ENCODE results near the gene AXL. TPM values are rescaled to one million over a fixed set of nuclear protein-coding genes. Genes with fewer than 3 reads are reported as not detected.
A peak's percentile ranks its signal among the peaks of the same experiment; 100 is the strongest.

The AXL gene
- 91.5 TPM for polyA plus RNA-seq (2013, experiment 1 of 2)
- 89.9 TPM for polyA plus RNA-seq (2013, experiment 2 of 2)

- H3K18ac ChIP-seq (ENCODE audit: low read depth in 1 of 2, low read length in 2 of 2) = peak within 1 kb of the TSS; percentile 15 to 98
- peaks cover 21 to 23% of the 10 kb centered on the region in 2 experiments for H3K36me3 ChIP-seq (ENCODE audit: control insufficient read depth in 1 of 2, insufficient read depth in 2 of 2, low read depth in 1 of 2, low read length in 2 of 2)
- H2AK5ac ChIP-seq (ENCODE audit: low read length, severe bottlenecking) = peak within 1 kb of the TSS; percentile 62
- H3K27ac ChIP-seq (ENCODE audit: low read length, poor library complexity, severe bottlenecking) = peak within 1 kb of the TSS; percentile 84
- H3K4me1 ChIP-seq (ENCODE audit: control insufficient read depth, insufficient read depth, low read depth, low read length) = peaks cover 34% of the 10 kb centered on the region
- DNase-seq = peak; percentile 97
- H2BK120ac ChIP-seq (ENCODE audit: low read depth, low read length) = peak within 1 kb of the TSS; percentile 99
- H2BK12ac ChIP-seq (ENCODE audit: low read length in 2 of 2) = peak within 1 kb of the TSS; percentile 63 to 98
- peak within 1 kb of the TSS; percentile 76 for H2BK15ac ChIP-seq (ENCODE audit: low read depth, poor library complexity, severe bottlenecking)
- no peaks in the 10 kb centered on the region for H3K79me1 ChIP-seq (replicated peaks; ENCODE audit: low read length, poor library complexity, severe bottlenecking)
- H4K8ac ChIP-seq (ENCODE audit: low read length) = peak within 1 kb of the TSS; percentile 93
- H2AFZ ChIP-seq (ENCODE audit: low read depth, low read length) = peak within 1 kb of the TSS; percentile 65
- peak within 1 kb of the TSS; percentile 51 for H3K4me2 ChIP-seq (ENCODE audit: low read length, poor library complexity, severe bottlenecking)
- H2BK5ac ChIP-seq (ENCODE audit: low read depth, low read length, poor library complexity, severe bottlenecking) = peak within 1 kb of the TSS; percentile 74
- peak within 1 kb of the TSS; percentile 57 to 93 for H3K4ac ChIP-seq (ENCODE audit: low read depth in 1 of 2, low read length in 2 of 2)
- H3K23ac ChIP-seq (ENCODE audit: low read length in 2 of 2) = peak within 1 kb of the TSS in 1 of 2 experiments; percentile 63
- WGBS = 2% methylated on average over 25 of the region's 32 CpGs
- peak within 1 kb of the TSS; percentile 98 for H3K9ac ChIP-seq (ENCODE audit: low read length)
- peak within 1 kb of the TSS; percentile 77 to 78 for H3K14ac ChIP-seq (ENCODE audit: low read length in 2 of 2)
- H3K9me3 ChIP-seq (ENCODE audit: control insufficient read depth, low read length) = no peaks in the 10 kb centered on the region
- peak within 1 kb of the TSS; percentile 85 to 98 for H3K4me3 ChIP-seq (ENCODE audit: insufficient read depth in 1 of 2, low read depth in 1 of 2, low read length in 2 of 2)
- H3K27me3 ChIP-seq (ENCODE audit: control insufficient read depth in 1 of 2, insufficient read depth in 1 of 2, low read length in 2 of 2) = no peaks in the 10 kb centered on the region
- H4K91ac ChIP-seq (ENCODE audit: low read length) = peak within 1 kb of the TSS; percentile 31
Observed at GRCh38 chr19:41218615-41219507, at the start of gene AXL. Gene AXL, plus strand, starts transcription at chr19:41219223. Its CDS starts 170 bp downstream, at chr19:41219393.

- no peak for DNase-seq
- H3K23ac ChIP-seq (ENCODE audit: low read length in 2 of 2) = no peak overlapping the region
- no peak overlapping the region for H2AK5ac ChIP-seq (ENCODE audit: low read length, severe bottlenecking)
- no peak overlapping the region for H4K91ac ChIP-seq (ENCODE audit: low read length)
- no peaks in the 10 kb centered on the region for H3K79me1 ChIP-seq (replicated peaks; ENCODE audit: low read length, poor library complexity, severe bottlenecking)
- 81% methylated on average over 6 of the region's 6 CpGs for WGBS
- no peaks in the 10 kb centered on the region for H3K9me3 ChIP-seq (ENCODE audit: control insufficient read depth, low read length)
- H3K27ac ChIP-seq (ENCODE audit: low read length, poor library complexity, severe bottlenecking) = no peak overlapping the region
- no peak overlapping the region for H2BK120ac ChIP-seq (ENCODE audit: low read depth, low read length)
- no peaks in the 10 kb centered on the region for H3K36me3 ChIP-seq (ENCODE audit: control insufficient read depth in 1 of 2, insufficient read depth in 2 of 2, low read depth in 1 of 2, low read length in 2 of 2)
- H2BK5ac ChIP-seq (ENCODE audit: low read depth, low read length, poor library complexity, severe bottlenecking) = no peak overlapping the region
- H3K18ac ChIP-seq (ENCODE audit: low read depth in 1 of 2, low read length in 2 of 2) = no peak overlapping the region
- no peak overlapping the region for H3K9ac ChIP-seq (ENCODE audit: low read length)
- no peak overlapping the region for H4K8ac ChIP-seq (ENCODE audit: low read length)
- H3K27me3 ChIP-seq (ENCODE audit: control insufficient read depth in 1 of 2, insufficient read depth in 1 of 2, low read length in 2 of 2) = peaks cover 0 to 8% of the 10 kb centered on the region in 2 experiments
- H3K4me3 ChIP-seq (ENCODE audit: insufficient read depth in 1 of 2, low read depth in 1 of 2, low read length in 2 of 2) = no peak overlapping the region
- no peak overlapping the region for H2AFZ ChIP-seq (ENCODE audit: low read depth, low read length)
- H3K4me1 ChIP-seq (ENCODE audit: control insufficient read depth, insufficient read depth, low read depth, low read length) = peaks cover 6% of the 10 kb centered on the region
- H3K14ac ChIP-seq (ENCODE audit: low read length in 2 of 2) = peak overlapping the region in 1 of 2 experiments; percentile 19
- no peak overlapping the region for H3K4ac ChIP-seq (ENCODE audit: low read depth in 1 of 2, low read length in 2 of 2)
- no peak overlapping the region for H2BK15ac ChIP-seq (ENCODE audit: low read depth, poor library complexity, severe bottlenecking)
- H2BK12ac ChIP-seq (ENCODE audit: low read length in 2 of 2) = no peak overlapping the region
- no peak overlapping the region for H3K4me2 ChIP-seq (ENCODE audit: low read length, poor library complexity, severe bottlenecking)
Observed at GRCh38 chr19:41172297-41173164, 46.5 kb upstream of the AXL start.

- no peak overlapping the region for H2BK120ac ChIP-seq (ENCODE audit: low read depth, low read length)
- peaks cover 0 to 8% of the 10 kb centered on the region in 2 experiments for H3K27me3 ChIP-seq (ENCODE audit: control insufficient read depth in 1 of 2, insufficient read depth in 1 of 2, low read length in 2 of 2)
- H3K9ac ChIP-seq (ENCODE audit: low read length) = no peak overlapping the region
- 93% methylated on average over 7 of the region's 15 CpGs for WGBS
- no peaks in the 10 kb centered on the region for H3K79me1 ChIP-seq (replicated peaks; ENCODE audit: low read length, poor library complexity, severe bottlenecking)
- DNase-seq = no peak
- no peak overlapping the region for H3K4me3 ChIP-seq (ENCODE audit: insufficient read depth in 1 of 2, low read depth in 1 of 2, low read length in 2 of 2)
- no peak overlapping the region for H2BK15ac ChIP-seq (ENCODE audit: low read depth, poor library complexity, severe bottlenecking)
- H3K9me3 ChIP-seq (ENCODE audit: control insufficient read depth, low read length) = no peaks in the 10 kb centered on the region
- H3K4ac ChIP-seq (ENCODE audit: low read depth in 1 of 2, low read length in 2 of 2) = no peak overlapping the region
- no peak overlapping the region for H3K14ac ChIP-seq (ENCODE audit: low read length in 2 of 2)
- H4K8ac ChIP-seq (ENCODE audit: low read length) = no peak overlapping the region
- H2BK5ac ChIP-seq (ENCODE audit: low read depth, low read length, poor library complexity, severe bottlenecking) = no peak overlapping the region
- H3K18ac ChIP-seq (ENCODE audit: low read depth in 1 of 2, low read length in 2 of 2) = no peak overlapping the region
- H2AK5ac ChIP-seq (ENCODE audit: low read length, severe bottlenecking) = no peak overlapping the region
- no peak overlapping the region for H3K27ac ChIP-seq (ENCODE audit: low read length, poor library complexity, severe bottlenecking)
- H3K4me2 ChIP-seq (ENCODE audit: low read length, poor library complexity, severe bottlenecking) = no peak overlapping the region
- peak overlapping the region in 1 of 2 experiments; percentile 39 for H2BK12ac ChIP-seq (ENCODE audit: low read length in 2 of 2)
- peak overlapping the region; percentile 61 for H4K91ac ChIP-seq (ENCODE audit: low read length)
- no peaks in the 10 kb centered on the region for H3K36me3 ChIP-seq (ENCODE audit: control insufficient read depth in 1 of 2, insufficient read depth in 2 of 2, low read depth in 1 of 2, low read length in 2 of 2)
- H3K23ac ChIP-seq (ENCODE audit: low read length in 2 of 2) = no peak overlapping the region
- peaks cover 6% of the 10 kb centered on the region for H3K4me1 ChIP-seq (ENCODE audit: control insufficient read depth, insufficient read depth, low read depth, low read length)
- H2AFZ ChIP-seq (ENCODE audit: low read depth, low read length) = no peak overlapping the region
Observed at GRCh38 chr19:41174297-41174928, 44.6 kb upstream of the AXL start.

Data from mesenchymal stem cell (in vitro differentiated cells and primary cell).